Trophoblast cell (in vitro differentiated cells and primary cell): ENCODE data around the gene HPGDS.
"Not testable (repeated sequence)": the region's sequence is repeated elsewhere in the genome, so short reads cannot be mapped to it uniquely, and the experiment has no call there.

Experiments
- DNase-seq, 2 donors: peaks; one replicate each; pipeline ENCODE4 v3.0.0-alpha.2; 2016
- H2AFZ ChIP-seq: 2 replicates; pipeline ENCODE4 v1.6.1; 2013; ENCODE audit warnings: low read length, moderate library complexity, mild to moderate bottlenecking; ENCODE audit not compliant: insufficient read depth, poor library complexity
- H2AK5ac ChIP-seq: 2 replicates; pipeline ENCODE4 v1.6.1; 2013; ENCODE audit warnings: mild to moderate bottlenecking, low read length
- H2BK120ac ChIP-seq: 2 replicates; pipeline ENCODE4 v1.6.1; 2013; ENCODE audit warnings: low read length, mild to moderate bottlenecking, moderate library complexity; ENCODE audit not compliant: insufficient read depth, poor library complexity
- H2BK12ac ChIP-seq: 2 replicates; pipeline ENCODE4 v1.6.1; 2013; ENCODE audit warnings: mild to moderate bottlenecking, low read length, moderate library complexity
- H2BK5ac ChIP-seq: 2 replicates; pipeline ENCODE4 v1.6.1; 2013; ENCODE audit warnings: low read length, low read depth, moderate library complexity, mild to moderate bottlenecking; ENCODE audit not compliant: poor library complexity
- H3K14ac ChIP-seq: 2 replicates; pipeline ENCODE4 v1.6.1; 2013; ENCODE audit warnings: mild to moderate bottlenecking, low read length
- H3K18ac ChIP-seq: 2 replicates; pipeline ENCODE4 v1.6.1; 2013; ENCODE audit warnings: mild to moderate bottlenecking, low read length
- H3K23ac ChIP-seq: 2 replicates; pipeline ENCODE4 v1.6.1; 2013; ENCODE audit warnings: low read length
- H3K27ac ChIP-seq: 2 replicates; pipeline ENCODE4 v1.5.1; 2013; ENCODE audit warnings: low read depth, mild to moderate bottlenecking, inconsistent platforms, low read length, moderate library complexity
- H3K27me3 ChIP-seq: 2 replicates; pipeline ENCODE4 v1.6.1; 2013; ENCODE audit warnings: inconsistent platforms, mild to moderate bottlenecking, low read length, moderate library complexity; ENCODE audit not compliant: insufficient read depth
- H3K36me3 ChIP-seq, 2 experiments: 1 replicate in 1 of 2; 2 replicates in 1 of 2; pipeline ENCODE4 v1.6.1; 2013; ENCODE audit warnings: low read length in 2 of 2, mild to moderate bottlenecking in 2 of 2, moderate library complexity in 1 of 2; ENCODE audit not compliant: insufficient read depth in 2 of 2, control insufficient read depth in 1 of 2
- H3K4ac ChIP-seq: 2 replicates; pipeline ENCODE4 v1.6.1; 2013; ENCODE audit warnings: low read depth, mild to moderate bottlenecking, low read length, moderate library complexity
- H3K4me1 ChIP-seq, 2 experiments: 1 replicate in 1 of 2; 2 replicates in 1 of 2; pipeline ENCODE4 v1.6.1; 2013; ENCODE audit warnings: low read length in 2 of 2, mild to moderate bottlenecking in 2 of 2, moderate library complexity in 1 of 2; ENCODE audit not compliant: insufficient read depth in 2 of 2, control insufficient read depth in 1 of 2
- H3K4me2 ChIP-seq: 2 replicates; pipeline ENCODE4 v1.6.1; 2013; ENCODE audit warnings: inconsistent platforms, mild to moderate bottlenecking, low read length, moderate library complexity
- H3K4me3 ChIP-seq: 2 replicates; pipeline ENCODE4 v1.5.1; 2013; ENCODE audit warnings: mild to moderate bottlenecking, low read depth, low read length, inconsistent platforms
- H3K79me1 ChIP-seq: one replicate; pipeline ENCODE4 v1.6.1; 2013; ENCODE audit warnings: low read length
- H3K79me2 ChIP-seq: 2 replicates; pipeline ENCODE4 v1.6.1; 2013; ENCODE audit warnings: low read length, mild to moderate bottlenecking; ENCODE audit not compliant: control insufficient read depth, insufficient read depth, poor library complexity
- H3K9ac ChIP-seq: 2 replicates; pipeline ENCODE4 v1.6.1; 2013; ENCODE audit warnings: mild to moderate bottlenecking, low read length
- H3K9me3 ChIP-seq: 2 replicates; pipeline ENCODE4 v1.6.1; 2013; ENCODE audit warnings: low read depth, mild to moderate bottlenecking, control low read depth, inconsistent platforms, low read length; ENCODE audit not compliant: insufficient read depth
- H4K12ac ChIP-seq: 2 replicates; pipeline ENCODE4 v1.6.1; 2013; ENCODE audit warnings: low read depth, mild to moderate bottlenecking, low read length, moderate library complexity
- H4K8ac ChIP-seq: 2 replicates; pipeline ENCODE4 v1.6.1; 2013; ENCODE audit warnings: low read depth, mild to moderate bottlenecking, low read length, moderate library complexity
- H4K91ac ChIP-seq: one replicate; pipeline ENCODE4 v1.6.1; 2013; ENCODE audit warnings: low read depth, mild to moderate bottlenecking, low read length, moderate library complexity
- WGBS: extraction: QIAGEN DNeasy Blood & Tissue Kit; methylation state at CpG from one replicate; pipeline ENCODE4 v1.1.7; 2013; ENCODE audit warnings: missing lambda C conversion rate; ENCODE audit not compliant: insufficient read length, insufficient coverage; ENCODE audit errors: extremely low coverage; 5-methylcytosine and 5-hydroxymethylcytosine counted together

The HPGDS gene

DNA sequence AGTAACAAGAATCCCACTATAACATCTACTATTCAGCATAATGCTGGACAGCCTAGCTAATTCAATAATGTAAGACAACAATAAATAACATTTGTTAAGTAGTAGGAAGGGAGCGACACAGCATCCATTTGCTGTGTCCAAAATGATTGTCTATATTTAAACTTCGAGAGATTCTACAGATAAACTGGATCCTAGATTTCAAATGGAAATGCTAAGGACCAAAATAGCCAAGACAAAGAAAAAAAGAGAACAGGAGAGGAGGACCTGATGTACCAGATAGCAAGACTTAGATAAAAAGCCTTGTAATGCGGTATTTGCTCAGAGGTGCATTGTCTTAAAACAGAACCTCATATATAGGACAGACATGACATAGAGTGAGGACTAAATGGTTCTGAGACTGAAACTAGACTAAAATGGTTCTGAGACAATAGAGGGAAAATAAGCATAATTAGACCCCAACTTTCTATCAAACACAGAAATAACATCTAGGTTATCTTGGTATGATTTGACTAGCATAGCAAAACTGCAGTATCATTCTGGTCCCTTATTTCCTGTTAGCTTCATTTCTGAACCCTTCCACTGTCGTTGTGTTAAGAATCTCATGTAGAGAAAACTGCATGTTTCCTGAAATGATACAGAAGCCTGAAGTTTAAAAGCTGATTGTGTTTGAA, 3.8 kb downstream of the HPGDS start:
- Histone ChIP-seq H3K27me3 (no peaks in the 10 kb centered on the region), H3K79me2 (no peaks in the 10 kb centered on the region), H3K4me3 (no peak overlapping the region), H2BK12ac (no peak overlapping the region), H2AFZ (no peak overlapping the region), H3K18ac (no peak overlapping the region), H3K9me3 (no peaks in the 10 kb centered on the region), H4K91ac (no peak overlapping the region), H4K12ac (no peak overlapping the region), H2BK120ac (no peak overlapping the region), H3K4me2 (no peak overlapping the region), H3K14ac (no peak overlapping the region), H3K27ac (no peak overlapping the region), H3K36me3 (no peaks in the 10 kb centered on the region), H3K9ac (no peak overlapping the region), H3K23ac (no peak overlapping the region), H3K4ac (no peak overlapping the region), H2BK5ac (no peak overlapping the region), H4K8ac (no peak overlapping the region), H2AK5ac (no peak overlapping the region), H3K79me1 (no peaks in the 10 kb centered on the region), H3K4me1 (no peaks in the 10 kb centered on the region)
- WGBS = no CpG with 5 or more reads among the region's 4 CpGs
- no peak for DNase-seq

- not testable (repeated sequence) for H2AK5ac ChIP-seq, H3K9ac ChIP-seq, H3K18ac ChIP-seq, H4K8ac ChIP-seq, H3K79me1 ChIP-seq, H4K12ac ChIP-seq, H2AFZ ChIP-seq, H2BK12ac ChIP-seq, H3K9me3 ChIP-seq, H3K4ac ChIP-seq, H3K36me3 ChIP-seq, H3K14ac ChIP-seq, H2BK120ac ChIP-seq, H3K79me2 ChIP-seq, H3K27ac ChIP-seq, H3K4me2 ChIP-seq, H3K4me1 ChIP-seq, H3K23ac ChIP-seq, H3K27me3 ChIP-seq, H2BK5ac ChIP-seq, H4K91ac ChIP-seq, DNase-seq, H3K4me3 ChIP-seq
- 100% methylated on average over 2 of the region's 5 CpGs for WGBS
These were observed 5.8 kb downstream of the HPGDS start for GRCh38 chr4:94336791-94337190.

DNA sequence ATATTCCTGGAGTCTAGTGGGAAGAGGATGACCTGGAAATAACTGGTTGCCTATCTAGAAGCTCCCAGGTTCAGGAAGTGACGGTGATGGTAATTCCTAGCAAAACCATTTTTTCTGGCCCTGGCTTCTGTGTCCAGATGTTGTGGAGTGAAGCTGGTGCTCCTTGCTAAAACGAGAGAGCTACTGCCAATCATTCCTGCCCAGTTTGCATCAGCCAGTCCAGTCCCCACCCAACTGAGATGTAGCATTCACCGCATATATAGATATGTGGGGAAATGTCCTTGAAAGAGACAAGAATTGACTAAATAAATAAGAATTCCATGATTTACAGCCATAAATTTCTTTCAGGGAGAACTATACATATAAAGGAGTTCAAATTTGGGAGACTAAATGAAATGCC, 6.3 kb downstream of the HPGDS start:
- no peaks in the 10 kb centered on the region for H3K9me3 ChIP-seq
- H4K8ac ChIP-seq = no peak overlapping the region
- no CpG with 5 or more reads among the region's 3 CpGs for WGBS
- H3K9ac ChIP-seq = no peak overlapping the region
- H4K91ac ChIP-seq = no peak overlapping the region
- H2BK5ac ChIP-seq = no peak overlapping the region
- H3K36me3 ChIP-seq = no peaks in the 10 kb centered on the region
- no peak overlapping the region for H4K12ac ChIP-seq
- no peak overlapping the region for H2BK12ac ChIP-seq
- H3K4me1 ChIP-seq = no peaks in the 10 kb centered on the region
- H3K4ac ChIP-seq = no peak overlapping the region
- H3K23ac ChIP-seq = no peak overlapping the region
- H3K79me2 ChIP-seq = no peaks in the 10 kb centered on the region
- H2BK120ac ChIP-seq = no peak overlapping the region
- no peaks in the 10 kb centered on the region for H3K79me1 ChIP-seq
- no peak overlapping the region for H3K27ac ChIP-seq
- H2AK5ac ChIP-seq = no peak overlapping the region
- no peak overlapping the region for H3K18ac ChIP-seq
- H2AFZ ChIP-seq = no peak overlapping the region
- no peak overlapping the region for H3K14ac ChIP-seq
- no peaks in the 10 kb centered on the region for H3K27me3 ChIP-seq
- no peak overlapping the region for H3K4me3 ChIP-seq
- DNase-seq = no peak
- H3K4me2 ChIP-seq = no peak overlapping the region

DNA sequence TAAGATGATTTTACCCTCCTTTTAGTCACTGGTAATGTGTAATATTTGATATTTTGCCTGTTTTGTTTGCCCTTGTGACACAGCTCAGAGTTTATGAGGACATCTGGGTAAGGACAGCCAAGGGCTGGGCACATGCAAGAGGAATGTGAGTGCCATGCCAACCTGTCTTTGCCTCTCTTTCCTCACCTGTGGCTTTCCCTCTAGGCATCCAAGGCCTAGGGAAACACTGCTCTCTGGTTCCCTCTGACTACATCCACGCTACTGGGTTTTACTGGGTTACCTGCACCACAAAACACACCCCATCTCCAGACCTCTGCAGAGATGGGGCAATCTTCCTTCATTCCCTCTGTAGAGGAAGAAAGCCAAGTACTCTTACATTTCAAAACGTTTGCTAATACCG, 7.7 kb downstream of the HPGDS start:
- WGBS = no CpG with 5 or more reads among the region's 3 CpGs
- no peak overlapping the region for H3K4me3 ChIP-seq
- no peak overlapping the region for H3K27ac ChIP-seq

More for the DNA sequence above, 7.7 kb downstream of the HPGDS start:
- Histone ChIP-seq H2BK12ac (no peak overlapping the region), H3K36me3 (no peaks in the 10 kb centered on the region), H3K4me1 (no peaks in the 10 kb centered on the region), H4K12ac (no peak overlapping the region), H4K8ac (no peak overlapping the region), H4K91ac (no peak overlapping the region), H3K4ac (no peak overlapping the region), H3K18ac (no peak overlapping the region), H3K4me2 (no peak overlapping the region), H2AK5ac (no peak overlapping the region), H3K79me2 (no peaks in the 10 kb centered on the region), H2BK5ac (no peak overlapping the region), H3K27me3 (no peaks in the 10 kb centered on the region), H3K79me1 (no peaks in the 10 kb centered on the region), H3K9ac (no peak overlapping the region), H3K14ac (no peak overlapping the region), H2BK120ac (no peak overlapping the region), H3K9me3 (no peaks in the 10 kb centered on the region), H3K23ac (no peak overlapping the region), H2AFZ (no peak overlapping the region)
- DNase-seq = no peak
